BLaER1 treated with 17β-estradiol and CSF1 and Interleukin-3, amounts not matched to agents 10 nM and 100 nM (cell line): ENCODE measurements around the gene FAM78B.

Experiments
- H3K27ac ChIP-seq, 11 experiments: shearing (Covaris generic); formaldehyde crosslinking; 2 replicates each; pipeline ENCODE4 v1.8.1; 2022
- H3K27me3 ChIP-seq, 11 experiments: shearing (Covaris generic); formaldehyde crosslinking; 2 replicates each; pipeline ENCODE4 v1.8.1; 2022
- H3K36me3 ChIP-seq, 11 experiments: shearing (Covaris generic); formaldehyde crosslinking; 2 replicates each; pipeline ENCODE4 v1.8.1; 2022
- H3K4me1 ChIP-seq, 10 experiments: shearing (Covaris generic); formaldehyde crosslinking; 2 replicates each; pipeline ENCODE4 v1.8.1; 2022
- H3K4me2 ChIP-seq, 11 experiments: shearing (Covaris generic); formaldehyde crosslinking; 2 replicates each; pipeline ENCODE4 v1.8.1; 2022
- H3K4me3 ChIP-seq, 10 experiments: shearing (Covaris generic); formaldehyde crosslinking; 2 replicates each; pipeline ENCODE4 v1.8.1; 2022
- H3K9ac ChIP-seq, 11 experiments: shearing (Covaris generic); formaldehyde crosslinking; 2 replicates each; pipeline ENCODE4 v1.8.1; 2022
- H3K9me3 ChIP-seq, 11 experiments: shearing (Covaris generic); formaldehyde crosslinking; replicated peaks in 1 of 11; 2 replicates each; pipeline ENCODE4 v1.8.1; 2022
- H4K20me1 ChIP-seq, 11 experiments: shearing (Covaris generic); formaldehyde crosslinking; 2 replicates each; pipeline ENCODE4 v1.8.1; 2022
- Cebpa-rat ChIP-seq, 11 experiments: shearing (Covaris generic); IDR thresholded peaks; 2 replicates each; pipeline ENCODE4 v1.8.1; 2022

FAM78B gene

DNA sequence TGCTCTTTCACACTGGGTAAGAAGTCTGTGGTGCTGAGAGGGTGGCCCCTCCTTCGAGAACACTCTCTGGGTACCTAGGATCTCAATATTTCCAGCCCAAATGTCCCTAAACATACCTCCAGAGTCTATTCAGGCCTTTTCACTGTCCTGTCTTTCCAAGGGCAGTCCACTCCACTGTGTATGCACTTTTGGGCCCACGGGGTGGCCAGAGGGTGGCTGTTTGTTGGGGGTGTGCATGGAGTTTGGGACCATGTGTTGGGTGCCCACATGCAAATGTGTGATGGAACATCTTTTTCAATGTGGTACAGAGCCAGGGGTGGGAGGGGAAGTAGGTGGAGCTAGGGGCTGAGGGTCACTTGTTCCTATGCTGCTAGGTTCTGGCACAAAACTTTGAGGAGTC is 87.5 kb downstream of the FAM78B start:
- H3K4me1 ChIP-seq, result peaks cover 16 to 27% (median 18%) of the 10 kb centered on the region in 10 experiments
- no peaks in the 10 kb centered on the region for H3K27me3 ChIP-seq
- H3K4me2 ChIP-seq, result no peak overlapping the region
- H3K9ac ChIP-seq, result no peak overlapping the region
- no peaks in the 10 kb centered on the region for H4K20me1 ChIP-seq
- no peaks in the 10 kb centered on the region for H3K36me3 ChIP-seq
- no peaks in the 10 kb centered on the region for H3K9me3 ChIP-seq
- H3K4me3 ChIP-seq, result no peak overlapping the region
- TF ChIP-seq Cebpa-rat (IDR thresholded peaks at IDR 0.05), result no peak
- no peak overlapping the region for H3K27ac ChIP-seq

DNA sequence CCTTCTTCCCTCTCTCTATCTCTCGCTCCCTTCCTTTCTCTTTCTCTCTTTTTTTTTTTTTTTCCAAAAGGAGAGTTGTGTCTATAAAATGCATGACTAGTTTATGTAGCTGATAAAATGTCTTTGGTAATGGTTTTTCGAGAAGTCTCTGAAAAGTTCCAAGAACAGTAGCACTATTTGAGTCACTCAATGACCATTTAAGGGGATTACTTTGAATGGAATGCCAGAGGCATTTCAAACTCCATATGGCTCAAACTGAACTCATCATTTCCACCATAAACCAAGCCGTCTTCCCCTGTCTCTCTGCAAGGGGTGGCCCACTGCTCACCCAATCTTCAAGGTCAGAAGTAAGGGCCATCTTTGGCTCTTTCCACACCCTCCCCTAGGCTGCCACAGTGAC is 93.3 kb downstream of the FAM78B start:
- TF ChIP-seq Cebpa-rat (IDR thresholded peaks at IDR 0.05), result no peak
- Histone ChIP-seq H3K27me3 (no peaks in the 10 kb centered on the region), H3K9me3 (no peaks in the 10 kb centered on the region), H3K27ac (no peak overlapping the region), H3K4me1 (peaks cover 0 to 8% (median 0%) of the 10 kb centered on the region in 10 experiments; a peak in 3 of 20 replicates), H3K9ac (no peak overlapping the region), H3K4me3 (no peak overlapping the region), H3K4me2 (no peak overlapping the region), H3K36me3 (no peaks in the 10 kb centered on the region), H4K20me1 (no peaks in the 10 kb centered on the region; a peak in 1 of 22 replicates)

DNA sequence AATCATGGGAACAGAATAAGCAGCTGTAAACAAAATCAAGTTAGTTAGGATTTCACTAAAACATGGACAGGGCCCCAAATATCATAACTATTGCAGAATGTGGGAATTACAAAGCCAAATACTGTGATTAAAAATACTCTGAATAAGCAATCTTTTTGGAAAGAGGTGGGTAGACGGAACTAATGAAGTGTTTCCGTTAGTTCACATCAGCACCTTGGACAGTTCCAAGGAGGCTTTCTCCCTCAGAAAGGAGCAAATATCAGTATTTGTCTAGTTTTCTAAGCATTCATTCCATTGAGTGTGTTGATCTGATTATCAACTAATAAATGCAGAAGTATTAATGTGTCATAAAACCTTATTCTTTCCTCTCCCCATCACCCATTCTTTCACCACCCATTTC is 97.4 kb downstream of the FAM78B start:
- Histone ChIP-seq H4K20me1 (no peaks in the 10 kb centered on the region; a peak in 1 of 22 replicates), H3K36me3 (no peaks in the 10 kb centered on the region), H3K27me3 (no peaks in the 10 kb centered on the region), H3K4me1 (no peaks in the 10 kb centered on the region), H3K4me3 (no peak overlapping the region), H3K9ac (no peak overlapping the region), H3K27ac (no peak overlapping the region), H3K9me3 (no peaks in the 10 kb centered on the region), H3K4me2 (no peak overlapping the region)
- TF ChIP-seq Cebpa-rat (IDR thresholded peaks at IDR 0.05), result no peak

DNA sequence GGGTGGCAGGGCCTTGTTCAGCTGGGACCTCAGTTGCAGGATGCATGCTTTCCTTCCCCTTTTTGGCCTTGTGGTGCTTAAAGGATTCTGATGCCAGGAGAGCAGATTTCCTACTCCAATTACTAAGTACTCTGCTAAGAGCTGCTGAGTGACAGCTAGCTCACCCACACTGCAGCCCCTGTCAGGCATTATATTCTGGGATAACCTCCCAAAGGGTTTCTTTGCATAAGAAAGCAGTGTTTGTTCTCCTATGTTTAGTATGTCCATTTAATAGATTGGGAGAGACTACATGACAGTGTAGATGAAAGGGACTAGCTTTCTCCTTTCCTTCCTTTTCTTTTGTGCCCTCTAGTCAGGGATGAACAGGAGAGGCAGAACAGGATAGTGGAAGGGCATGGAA is 100.7 kb downstream of the FAM78B start:
- no peaks in the 10 kb centered on the region; a peak in 1 of 22 replicates for H4K20me1 ChIP-seq
- H3K9me3 ChIP-seq, result no peaks in the 10 kb centered on the region
- H3K4me2 ChIP-seq, result no peak overlapping the region
- no peaks in the 10 kb centered on the region for H3K27me3 ChIP-seq
- TF ChIP-seq Cebpa-rat (IDR thresholded peaks at IDR 0.05), result no peak
- no peak overlapping the region for H3K4me3 ChIP-seq
- H3K36me3 ChIP-seq, result no peaks in the 10 kb centered on the region
- no peaks in the 10 kb centered on the region for H3K4me1 ChIP-seq
- H3K9ac ChIP-seq, result no peak overlapping the region
- no peak overlapping the region for H3K27ac ChIP-seq

DNA sequence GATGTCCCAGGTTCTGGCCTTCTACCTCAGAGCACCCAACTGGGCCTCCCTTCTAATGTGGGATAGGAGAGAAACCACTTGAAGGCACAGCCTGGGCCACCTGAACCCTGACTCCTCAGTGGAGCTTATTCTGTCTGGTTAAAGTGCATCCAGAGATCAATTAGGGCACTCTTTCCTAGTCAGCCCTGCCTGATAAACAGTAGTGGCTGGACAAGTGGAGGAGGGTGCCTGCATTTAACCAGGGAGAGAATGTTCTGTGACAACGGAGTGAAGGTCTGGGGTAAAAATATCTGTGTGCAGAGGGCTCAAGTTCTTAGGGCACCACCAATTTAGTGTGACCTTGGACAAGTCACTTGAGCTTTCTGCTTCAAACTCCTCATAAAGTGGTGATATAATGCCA is 101.8 kb downstream of the FAM78B start:
- H3K27ac ChIP-seq, result no peak overlapping the region
- H4K20me1 ChIP-seq, result no peaks in the 10 kb centered on the region; a peak in 1 of 22 replicates
- no peaks in the 10 kb centered on the region for H3K36me3 ChIP-seq
- no peak overlapping the region for H3K9ac ChIP-seq
- H3K9me3 ChIP-seq, result no peaks in the 10 kb centered on the region
- no peak overlapping the region for H3K4me3 ChIP-seq
- no peak overlapping the region for H3K4me2 ChIP-seq
- no peaks in the 10 kb centered on the region for H3K27me3 ChIP-seq
- TF ChIP-seq Cebpa-rat (IDR thresholded peaks at IDR 0.05), result no peak
- no peaks in the 10 kb centered on the region for H3K4me1 ChIP-seq

DNA sequence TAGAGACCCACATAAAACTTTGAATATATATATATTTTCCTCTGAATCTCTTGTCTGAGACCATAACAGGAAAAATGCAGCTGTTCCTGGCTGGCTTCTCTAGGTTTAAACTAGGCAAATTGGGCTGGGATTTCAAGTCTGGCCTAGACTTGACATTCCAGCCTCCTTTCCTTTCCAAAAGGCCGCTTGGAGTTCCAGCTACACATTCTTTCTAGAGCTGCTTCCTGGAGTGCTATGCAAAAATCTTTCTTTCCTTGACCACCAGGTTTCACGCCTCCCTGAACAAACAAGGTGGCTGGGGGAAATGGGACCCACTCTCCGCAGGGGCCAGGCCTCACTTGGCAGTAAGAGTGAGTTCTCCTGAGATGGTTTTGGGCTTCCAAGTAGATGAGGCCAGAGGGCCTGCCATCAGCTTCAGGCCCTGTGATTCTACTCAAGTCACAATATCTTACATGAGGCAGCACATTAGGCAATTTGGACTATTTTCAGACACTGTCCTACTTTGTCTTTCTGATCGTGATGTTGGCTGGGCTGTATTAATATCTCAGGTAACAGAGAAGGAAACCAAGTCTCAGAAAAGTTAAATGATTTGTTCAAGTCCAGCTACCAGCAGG is 102.4 kb downstream of the FAM78B start:
- Histone ChIP-seq H3K9me3 (no peaks in the 10 kb centered on the region), H4K20me1 (no peaks in the 10 kb centered on the region), H3K9ac (no peak overlapping the region), H3K27me3 (no peaks in the 10 kb centered on the region), H3K36me3 (no peaks in the 10 kb centered on the region), H3K27ac (no peak overlapping the region), H3K4me1 (no peaks in the 10 kb centered on the region), H3K4me2 (no peak overlapping the region), H3K4me3 (no peak overlapping the region)
- TF ChIP-seq Cebpa-rat (IDR thresholded peaks at IDR 0.05), result no peak

DNA sequence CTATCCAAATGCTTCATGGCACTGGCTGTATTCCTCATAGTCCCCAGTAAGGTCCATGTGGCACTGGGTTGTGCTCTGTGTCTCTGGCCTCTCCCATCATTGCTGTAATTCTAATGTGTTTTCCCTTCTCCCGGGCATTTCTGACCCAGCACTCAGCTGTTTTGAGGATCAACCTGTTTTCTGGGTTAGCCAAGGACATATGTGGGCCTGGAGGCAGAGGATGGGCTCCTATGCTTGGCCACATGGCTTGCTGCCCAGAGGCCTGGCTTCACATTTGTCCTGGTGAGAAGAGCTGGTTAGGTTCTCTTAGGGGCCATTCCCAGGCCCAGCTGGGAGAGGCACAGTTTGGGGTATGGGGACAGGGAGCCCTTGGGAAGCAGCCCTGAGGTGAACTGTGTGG is 103.1 kb downstream of the FAM78B start:
- Histone ChIP-seq H3K4me2 (no peak overlapping the region), H3K27me3 (no peaks in the 10 kb centered on the region)

DNA sequence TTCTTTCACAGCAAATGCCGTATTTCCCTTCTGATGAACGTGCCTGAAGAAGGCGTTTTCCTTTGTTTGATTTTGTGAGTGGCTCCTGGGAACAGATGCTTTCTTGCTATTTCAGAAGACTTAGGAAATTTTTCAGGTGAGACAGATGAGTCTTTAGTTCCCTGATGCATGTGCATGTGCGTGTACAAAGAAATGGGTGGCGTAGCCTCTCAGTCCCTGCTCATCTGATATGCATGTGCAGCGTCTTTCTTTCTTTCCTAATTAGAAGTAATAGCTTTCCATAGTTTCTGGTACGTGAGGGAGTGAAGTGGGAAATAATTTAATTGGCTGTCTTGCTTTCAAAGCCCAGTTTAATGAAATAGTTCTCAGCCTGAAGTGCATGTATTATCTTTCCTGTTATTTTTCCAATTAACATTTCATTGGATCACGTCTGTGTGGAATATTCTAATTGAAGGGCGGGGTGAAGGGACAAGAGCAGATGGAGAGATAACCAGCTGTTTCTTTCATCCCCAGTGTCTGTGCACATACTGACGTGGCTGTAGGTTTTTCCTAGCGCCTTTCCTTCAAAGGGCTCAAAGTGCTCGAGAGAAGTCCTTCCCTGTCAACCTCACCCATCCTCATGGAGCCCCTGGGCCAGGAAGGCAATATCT is 104.3 kb downstream of the FAM78B start:
- no peak overlapping the region for H3K9ac ChIP-seq
- H3K9me3 ChIP-seq, result no peaks in the 10 kb centered on the region
- H4K20me1 ChIP-seq, result no peaks in the 10 kb centered on the region
- no peaks in the 10 kb centered on the region for H3K36me3 ChIP-seq
- no peak for TF ChIP-seq Cebpa-rat (IDR thresholded peaks at IDR 0.05)
- no peak overlapping the region for H3K4me2 ChIP-seq
- no peak overlapping the region for H3K27ac ChIP-seq
- no peaks in the 10 kb centered on the region for H3K4me1 ChIP-seq
- H3K4me3 ChIP-seq, result no peak overlapping the region
- H3K27me3 ChIP-seq, result no peaks in the 10 kb centered on the region

More for the DNA sequence above, 103.1 kb downstream of the FAM78B start:
- Histone ChIP-seq H3K4me3 (no peak overlapping the region), H4K20me1 (no peaks in the 10 kb centered on the region), H3K4me1 (no peaks in the 10 kb centered on the region), H3K9ac (no peak overlapping the region), H3K9me3 (no peaks in the 10 kb centered on the region), H3K36me3 (no peaks in the 10 kb centered on the region), H3K27ac (no peak overlapping the region)
- TF ChIP-seq Cebpa-rat (IDR thresholded peaks at IDR 0.05), result no peak

DNA sequence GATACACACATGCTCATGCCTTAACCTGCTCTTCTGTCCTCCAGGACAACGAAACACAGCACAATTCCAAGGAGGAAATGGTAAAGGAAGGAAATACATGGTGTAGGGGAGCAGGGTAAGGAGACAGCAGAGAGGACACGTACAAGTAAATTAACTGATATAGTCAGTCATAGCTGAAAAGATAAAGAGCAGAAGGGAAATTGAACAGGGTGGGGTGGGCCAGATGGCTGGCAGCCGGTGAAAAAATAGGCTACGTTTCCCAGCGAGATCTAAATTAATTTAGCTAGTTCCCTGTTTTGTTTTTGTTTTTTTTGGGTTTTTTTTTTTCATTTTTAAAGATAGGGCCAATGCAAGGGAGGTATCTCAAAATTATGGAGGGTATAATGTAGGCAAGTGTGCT is 109.2 kb downstream of the FAM78B start:
- TF ChIP-seq Cebpa-rat (IDR thresholded peaks at IDR 0.05), result no peak
- H3K9me3 ChIP-seq, result no peaks in the 10 kb centered on the region
- no peak overlapping the region for H3K27ac ChIP-seq
- no peak overlapping the region for H3K9ac ChIP-seq
- no peak overlapping the region for H3K4me2 ChIP-seq
- no peaks in the 10 kb centered on the region for H3K36me3 ChIP-seq
- H3K4me3 ChIP-seq, result no peak overlapping the region
- H3K4me1 ChIP-seq, result no peaks in the 10 kb centered on the region
- no peaks in the 10 kb centered on the region for H3K27me3 ChIP-seq
- H4K20me1 ChIP-seq, result no peaks in the 10 kb centered on the region

DNA sequence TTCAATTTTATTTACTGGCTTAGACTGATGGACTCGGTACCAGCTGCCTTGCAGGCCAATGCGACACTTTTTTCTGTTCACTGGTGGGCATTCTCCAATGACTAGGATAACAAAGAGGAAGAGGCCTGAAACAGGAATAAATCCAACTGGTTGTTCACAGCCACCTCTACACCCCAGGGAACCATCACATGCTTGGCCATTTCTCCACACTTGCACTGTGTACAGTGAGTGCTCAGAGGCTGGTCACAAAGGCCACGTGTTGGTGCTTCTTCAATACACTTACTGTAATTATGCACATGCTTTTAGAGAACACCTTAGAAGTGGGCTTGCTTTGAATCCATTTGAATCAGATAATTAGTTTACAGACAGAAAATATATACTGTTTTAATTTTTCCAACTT is 113.4 kb downstream of the FAM78B start:
- no peak overlapping the region for H3K9ac ChIP-seq
- H3K27me3 ChIP-seq, result no peaks in the 10 kb centered on the region
- no peak overlapping the region for H3K4me3 ChIP-seq
- no peak for TF ChIP-seq Cebpa-rat (IDR thresholded peaks at IDR 0.05)
- H3K36me3 ChIP-seq, result no peaks in the 10 kb centered on the region
- no peak overlapping the region for H3K27ac ChIP-seq
- H4K20me1 ChIP-seq, result no peaks in the 10 kb centered on the region
- H3K4me1 ChIP-seq, result no peaks in the 10 kb centered on the region
- H3K9me3 ChIP-seq, result no peaks in the 10 kb centered on the region
- no peak overlapping the region for H3K4me2 ChIP-seq
